Endodermal cell (in vitro differentiated cells): ENCODE results near the gene SUMF2. TPM values are rescaled to one million over a fixed set of nuclear protein-coding genes. Genes with fewer than 3 reads are reported as not detected.
"Not testable (repeated sequence)": the region's sequence is repeated elsewhere in the genome, so short reads cannot be mapped to it uniquely, and the experiment has no call there.

ENCODE experiments used
- DNase-seq: peaks from one replicate; pipeline ENCODE4 v3.0.0-alpha.2; 2017
- H3K27ac ChIP-seq: 2 replicates; pipeline ENCODE4 v1.5.1; 2013; ENCODE audit warnings: mild to moderate bottlenecking, low read depth, low read length, moderate library complexity
- H3K27me3 ChIP-seq: 2 replicates; pipeline ENCODE4 v1.6.1; 2013; ENCODE audit warnings: mild to moderate bottlenecking, low read length, moderate library complexity; ENCODE audit not compliant: insufficient read depth, control insufficient read depth, poor library complexity, severe bottlenecking
- H3K36me3 ChIP-seq: 2 replicates; pipeline ENCODE4 v1.7.0; 2013; ENCODE audit warnings: mild to moderate bottlenecking, low read length, moderate library complexity; ENCODE audit not compliant: control insufficient read depth, insufficient read depth
- H3K4me1 ChIP-seq: one replicate; pipeline ENCODE4 v1.7.0; 2013; ENCODE audit warnings: low read length; ENCODE audit not compliant: control insufficient read depth, insufficient read depth
- H3K4me3 ChIP-seq: 2 replicates; pipeline ENCODE4 v1.5.1; 2013; ENCODE audit warnings: mild to moderate bottlenecking, low read length, moderate library complexity
- H3K9ac ChIP-seq: 2 replicates; pipeline ENCODE4 v1.6.1; 2013; ENCODE audit warnings: mild to moderate bottlenecking, low read length, moderate library complexity; ENCODE audit not compliant: poor library complexity, severe bottlenecking; ENCODE audit errors: extremely low read depth
- H3K9me3 ChIP-seq: 2 replicates; pipeline ENCODE4 v1.6.1; 2013; ENCODE audit warnings: mild to moderate bottlenecking, low read length, moderate library complexity; ENCODE audit not compliant: control insufficient read depth
- H3K27ac Mint-ChIP-seq: 2 replicates; pipeline ENCODE4 v1.8.0; 2020; ENCODE audit warnings: mixed read lengths
- H3K27me3 Mint-ChIP-seq: 2 replicates; pipeline ENCODE4 v1.8.0; 2021; ENCODE audit warnings: mild to moderate bottlenecking, mixed read lengths; ENCODE audit not compliant: insufficient read depth
- H3K36me3 Mint-ChIP-seq: 2 replicates; pipeline ENCODE4 v1.8.0; 2020; ENCODE audit warnings: low read depth, mixed read lengths
- H3K4me1 Mint-ChIP-seq: 2 replicates; pipeline ENCODE4 v1.8.0; 2020; ENCODE audit warnings: mixed read lengths
- H3K4me3 Mint-ChIP-seq: 2 replicates; pipeline ENCODE4 v1.8.0; 2020; ENCODE audit warnings: mild to moderate bottlenecking, moderate library complexity, mixed read lengths
- H3K9me3 Mint-ChIP-seq: 2 replicates; pipeline ENCODE4 v1.8.0; 2020; ENCODE audit warnings: mild to moderate bottlenecking, mixed read lengths
- WGBS, 2 experiments: methylation state at CpG; one replicate each; pipeline versions ENCODE4 v1.1.5 to v1.1.7; 2013; ENCODE audit warnings: missing lambda C conversion rate in 2 of 2, mixed read lengths in 1 of 2; ENCODE audit not compliant: insufficient coverage in 1 of 2, insufficient read length in 1 of 2; 5-methylcytosine and 5-hydroxymethylcytosine counted together
- total RNA-seq, 2 donors: library from RNA; stranded (reverse); fragmentation: NEBNext Ultra II Directional in 1 of 2; extraction: Animal tissue kit (Norgen Biotek cat#: 25700) in 1 of 2; gene quantifications; 2 replicates in 1 of 2; 3 replicates in 1 of 2; pipeline ENCODE4 v1.2.1, GENCODE V29; 2021
- TF ChIP-seq, protein P1 (sequence below): fragments of 200-600 bp; sonication (generic); conservative IDR thresholded peaks from 2 replicates; pipeline ENCODE4 v1.5.0; 2021; ENCODE audit warnings: antibody characterized with exemption, mild to moderate bottlenecking

SUMF2 gene
- total RNA-seq, 2 donors from 2014 or later, result 122 to 133 TPM

DNA sequence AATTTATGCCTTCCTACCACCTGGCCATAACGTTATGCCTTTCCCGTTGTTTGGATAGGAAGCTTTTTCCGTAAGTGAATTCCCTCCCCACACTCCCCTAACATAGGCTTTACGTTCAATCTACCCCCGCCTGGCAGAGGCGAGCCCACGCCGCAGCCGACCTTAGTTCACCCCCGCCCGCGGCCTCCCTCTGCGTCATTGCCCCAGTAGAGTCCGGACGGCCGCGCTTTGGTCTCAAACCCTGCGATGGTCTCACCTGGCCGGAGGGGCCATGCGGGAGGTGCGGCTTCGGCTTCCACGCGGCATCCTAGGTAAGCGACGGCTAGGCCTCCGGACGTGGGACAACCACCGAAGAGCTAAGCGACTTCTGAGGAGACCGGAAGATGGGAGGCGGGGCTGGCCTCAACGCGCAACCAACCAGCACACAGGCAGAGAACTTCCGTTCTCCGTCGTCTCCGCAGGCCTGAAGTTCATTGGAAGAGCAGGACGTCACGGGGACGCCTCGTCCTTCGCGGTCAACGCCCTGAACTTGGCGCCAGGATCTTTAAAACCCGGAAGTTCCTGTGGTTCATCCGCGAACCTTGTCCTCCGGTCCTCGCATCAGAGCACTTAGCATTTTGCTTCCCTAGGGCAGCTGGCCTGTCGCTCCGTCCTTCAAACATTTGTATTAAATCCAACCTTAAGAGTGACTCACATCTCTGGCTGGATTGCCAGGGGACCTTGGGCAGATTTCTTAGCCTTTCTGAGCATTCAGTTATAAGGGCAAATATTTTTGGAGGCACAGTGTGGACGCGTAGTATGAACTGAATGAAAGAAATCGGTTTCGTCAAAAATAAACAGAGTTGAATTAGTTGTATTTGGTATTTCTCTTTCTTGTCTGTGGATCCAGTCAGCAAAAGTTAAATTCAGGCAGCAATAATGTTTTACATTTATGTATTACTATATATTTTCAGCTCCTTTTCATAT is 42.3 kb downstream of the SUMF2 start, which contains the start of gene CHCHD2:
Gene CHCHD2, minus strand, starts transcription at position 369 of the 966 bp plus-strand sequence. Its CDS starts 63 bp downstream, at position 306.
- Histone ChIP-seq H3K9ac (peak within 1 kb of the TSS; percentile 90), H3K36me3 (peaks cover 30% of the 10 kb centered on the region), H3K27me3 (no peaks in the 10 kb centered on the region), H3K4me1 (no peaks in the 10 kb centered on the region), H3K4me3 (peak within 1 kb of the TSS; percentile 99), H3K9me3 (peaks cover 11% of the 10 kb centered on the region), H3K27ac (peak within 1 kb of the TSS; percentile 40)
- TF ChIP-seq, protein P1, sequence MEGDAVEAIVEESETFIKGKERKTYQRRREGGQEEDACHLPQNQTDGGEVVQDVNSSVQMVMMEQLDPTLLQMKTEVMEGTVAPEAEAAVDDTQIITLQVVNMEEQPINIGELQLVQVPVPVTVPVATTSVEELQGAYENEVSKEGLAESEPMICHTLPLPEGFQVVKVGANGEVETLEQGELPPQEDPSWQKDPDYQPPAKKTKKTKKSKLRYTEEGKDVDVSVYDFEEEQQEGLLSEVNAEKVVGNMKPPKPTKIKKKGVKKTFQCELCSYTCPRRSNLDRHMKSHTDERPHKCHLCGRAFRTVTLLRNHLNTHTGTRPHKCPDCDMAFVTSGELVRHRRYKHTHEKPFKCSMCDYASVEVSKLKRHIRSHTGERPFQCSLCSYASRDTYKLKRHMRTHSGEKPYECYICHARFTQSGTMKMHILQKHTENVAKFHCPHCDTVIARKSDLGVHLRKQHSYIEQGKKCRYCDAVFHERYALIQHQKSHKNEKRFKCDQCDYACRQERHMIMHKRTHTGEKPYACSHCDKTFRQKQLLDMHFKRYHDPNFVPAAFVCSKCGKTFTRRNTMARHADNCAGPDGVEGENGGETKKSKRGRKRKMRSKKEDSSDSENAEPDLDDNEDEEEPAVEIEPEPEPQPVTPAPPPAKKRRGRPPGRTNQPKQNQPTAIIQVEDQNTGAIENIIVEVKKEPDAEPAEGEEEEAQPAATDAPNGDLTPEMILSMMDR, result no peak
- WGBS, 2 experiments, result 8 to 21% methylated on average over 17 to 57 of the region's 57 CpGs
- DNase-seq, result peak; percentile 78
- Mint-ChIP-seq H3K27ac (peak within 1 kb of the TSS; percentile 66), H3K27me3 (peaks cover 2% of the 10 kb centered on the region), H3K9me3 (peaks cover 78% of the 10 kb centered on the region), H3K4me3 (peak within 1 kb of the TSS; percentile 66), H3K36me3 (no peaks in the 10 kb centered on the region), H3K4me1 (no peaks in the 10 kb centered on the region)

GRCh38 chr7:56107954-56108258 is 43.8 kb downstream of the SUMF2 start:
- Histone ChIP-seq H3K9ac (no peak overlapping the region), H3K36me3 (peaks cover 15% of the 10 kb centered on the region), H3K27me3 (no peaks in the 10 kb centered on the region), H3K4me1 (no peaks in the 10 kb centered on the region), H3K9me3 (peaks cover 11% of the 10 kb centered on the region), H3K4me3 (peak overlapping the region; percentile 99), H3K27ac (no peak overlapping the region)
- no peak overlapping the region for H3K27ac Mint-ChIP-seq
- no peak overlapping the region for H3K4me3 Mint-ChIP-seq
- DNase-seq, result no peak
- H3K9me3 Mint-ChIP-seq, result peaks cover 83% of the 10 kb centered on the region
- H3K36me3 Mint-ChIP-seq, result no peaks in the 10 kb centered on the region
- 100% methylated on average over 1 of the region's 1 CpG; no CpG with 5 or more reads in 1 of the 2 experiments for WGBS, 2 experiments
- no peaks in the 10 kb centered on the region for H3K4me1 Mint-ChIP-seq
- TF ChIP-seq, protein P1, result no peak
- peaks cover 2% of the 10 kb centered on the region for H3K27me3 Mint-ChIP-seq

DNA sequence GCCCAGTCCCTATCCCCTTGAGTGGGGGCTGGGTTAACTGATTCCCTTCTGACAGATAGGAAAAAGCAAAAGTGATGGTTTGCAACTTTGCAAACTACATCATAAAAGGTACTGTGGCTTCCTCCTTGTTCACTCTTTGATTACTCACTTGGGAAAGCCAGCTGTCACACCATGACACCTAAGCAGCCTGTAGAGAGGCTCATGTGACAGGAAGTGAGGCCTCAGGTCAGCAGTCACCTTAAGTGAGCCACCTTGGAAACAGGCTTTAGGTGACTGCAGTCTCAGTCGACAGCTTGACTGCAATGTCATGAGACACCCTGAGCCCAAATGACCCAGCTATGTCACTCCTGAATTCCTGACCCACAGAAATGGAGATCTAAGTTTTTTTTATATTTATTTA is 46.5 kb downstream of the SUMF2 start:
- no peak overlapping the region for H3K27ac Mint-ChIP-seq
- Histone ChIP-seq H3K9me3 (peaks cover 11% of the 10 kb centered on the region), H3K4me1 (no peaks in the 10 kb centered on the region), H3K9ac (no peak overlapping the region), H3K4me3 (no peak overlapping the region), H3K36me3 (no peaks in the 10 kb centered on the region), H3K27ac (no peak overlapping the region), H3K27me3 (no peaks in the 10 kb centered on the region)
- H3K27me3 Mint-ChIP-seq, result peaks cover 2% of the 10 kb centered on the region
- WGBS, 2 experiments, result 89 to 91% methylated on average over 1 of the region's 1 CpG
- H3K36me3 Mint-ChIP-seq, result no peaks in the 10 kb centered on the region
- TF ChIP-seq, protein P1, result no peak
- H3K4me1 Mint-ChIP-seq, result no peaks in the 10 kb centered on the region
- H3K9me3 Mint-ChIP-seq, result peaks cover 84% of the 10 kb centered on the region
- DNase-seq, result no peak
- no peak overlapping the region for H3K4me3 Mint-ChIP-seq

DNA sequence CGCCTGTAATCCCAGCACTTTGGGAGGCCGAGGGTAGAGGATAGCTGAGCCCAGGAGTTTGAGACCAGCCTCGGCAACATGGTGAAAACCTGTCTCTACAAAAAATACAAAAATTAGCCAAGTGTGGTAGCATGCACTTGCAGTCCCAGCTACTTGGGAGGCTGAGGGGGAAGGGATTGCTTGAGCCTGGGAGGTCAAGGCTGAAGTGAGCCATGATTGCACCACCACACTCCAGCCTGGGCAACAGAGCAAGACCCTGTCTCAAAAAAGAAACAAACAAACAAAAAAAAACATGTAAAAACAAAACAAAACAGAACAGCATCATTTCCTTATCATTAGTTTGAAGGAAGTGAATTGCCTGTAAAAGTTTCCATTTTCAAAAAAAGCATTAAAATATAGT is 48.2 kb downstream of the SUMF2 start:
- H3K4me3 ChIP-seq, H3K9me3 ChIP-seq, H3K36me3 Mint-ChIP-seq, H3K27ac Mint-ChIP-seq, DNase-seq, H3K27me3 ChIP-seq, H3K4me1 ChIP-seq, H3K27me3 Mint-ChIP-seq, H3K27ac ChIP-seq, H3K4me3 Mint-ChIP-seq, H3K9ac ChIP-seq, H3K4me1 Mint-ChIP-seq, H3K36me3 ChIP-seq: not testable (repeated sequence)
- H3K9me3 Mint-ChIP-seq, result peaks cover 80% of the 10 kb centered on the region
- 79 to 88% methylated on average over 3 of the region's 3 CpGs for WGBS, 2 experiments
